Lung (tissue), 12 donors: ENCODE results near the gene EPHA1. TPM values are rescaled to one million over a fixed set of nuclear protein-coding genes. Genes with fewer than 3 reads are reported as not detected.

Source experiments
- ATAC-seq: fragments of 200-7000 bp; cut with Tn5 transposase; one replicate; pipeline ENCODE4 v1.9.1; 2020; ENCODE audit warnings: moderate number of reproducible peaks; ENCODE audit not compliant: insufficient read depth, low FRiP score
- DNase-seq, 3 donors: peaks; one replicate each; pipeline ENCODE4 v3.0.0-alpha.2; 2013 to 2017
- H3K27ac ChIP-seq, 2 donors: one replicate each; pipeline ENCODE4 v1.5.1; 2013; ENCODE audit warnings: mild to moderate bottlenecking in 2 of 2, moderate library complexity in 2 of 2, control low read depth in 1 of 2, inconsistent platforms in 1 of 2, low read depth in 1 of 2, low read length in 1 of 2
- H3K27me3 ChIP-seq, 3 donors: one replicate each; pipeline ENCODE4 v1.5.1; 2013; ENCODE audit warnings: low read length in 2 of 3; ENCODE audit not compliant: control insufficient read depth in 3 of 3, insufficient read depth in 3 of 3
- H3K36me3 ChIP-seq, 4 donors: one replicate each; pipeline ENCODE4 v1.5.1; 2013; ENCODE audit warnings: low read length in 4 of 4, mild to moderate bottlenecking in 1 of 4, moderate library complexity in 1 of 4; ENCODE audit not compliant: control insufficient read depth in 4 of 4, insufficient read depth in 4 of 4
- H3K4me1 ChIP-seq, 5 donors: one replicate each; pipeline ENCODE4 v1.5.1; 2013; ENCODE audit warnings: low read length in 5 of 5, mild to moderate bottlenecking in 2 of 5, moderate library complexity in 1 of 5; ENCODE audit not compliant: control insufficient read depth in 5 of 5, insufficient read depth in 5 of 5
- H3K4me3 ChIP-seq: one replicate; pipeline ENCODE4 v1.5.1; 2013; ENCODE audit warnings: mild to moderate bottlenecking, control low read depth, moderate library complexity
- H3K9ac ChIP-seq, 2 donors: one replicate each; pipeline ENCODE4 v1.5.1; 2013; ENCODE audit warnings: low read length in 2 of 2, control low read depth in 1 of 2; ENCODE audit not compliant: insufficient read depth in 1 of 2
- H3K9me3 ChIP-seq, 4 donors: one replicate each; pipeline ENCODE4 v1.5.1; 2013; ENCODE audit warnings: low read length in 3 of 4, mild to moderate bottlenecking in 1 of 4, moderate library complexity in 1 of 4; ENCODE audit not compliant: control insufficient read depth in 4 of 4, insufficient read depth in 3 of 4
- WGBS, 2 donors: extraction: QIAGEN DNeasy Blood & Tissue Kit; methylation state at CpG; one replicate each; pipeline ENCODE4 v1.1.7; 2013; 5-methylcytosine and 5-hydroxymethylcytosine counted together
- polyA plus RNA-seq, 2 donors: library from polyadenylated mRNA; stranded (reverse); fragments of 200-250 nt; gene quantifications; one replicate each; pipeline ENCODE4 v1.2.1, GENCODE V29; 2013
- total RNA-seq, 2 donors: library from RNA; depleted of rRNA in 1 of 2; stranded (reverse); fragments of >200 nt in 1 of 2; gene quantifications; one replicate each; pipeline ENCODE4 v1.2.1, GENCODE V29; 2014 to 2021
- TF ChIP-seq, protein P1 (sequence below): IDR thresholded peaks from 2 replicates; pipeline ENCODE4 v1.5.1; 2012; ENCODE audit warnings: mild to moderate bottlenecking; ENCODE audit errors: control extremely low read depth, extremely low read depth
- donor health status: control.
- donor health status: control.
- donor health status: Bipolar disorder and iron deficiency.
- donor health status: healthy.
- donor health status: DM: yes; HTN: yes; CAD: no.

EPHA1 gene
- total and polyA plus RNA-seq, 4 donors, result 4.2 to 13.3 (median 5.9) TPM

DNA sequence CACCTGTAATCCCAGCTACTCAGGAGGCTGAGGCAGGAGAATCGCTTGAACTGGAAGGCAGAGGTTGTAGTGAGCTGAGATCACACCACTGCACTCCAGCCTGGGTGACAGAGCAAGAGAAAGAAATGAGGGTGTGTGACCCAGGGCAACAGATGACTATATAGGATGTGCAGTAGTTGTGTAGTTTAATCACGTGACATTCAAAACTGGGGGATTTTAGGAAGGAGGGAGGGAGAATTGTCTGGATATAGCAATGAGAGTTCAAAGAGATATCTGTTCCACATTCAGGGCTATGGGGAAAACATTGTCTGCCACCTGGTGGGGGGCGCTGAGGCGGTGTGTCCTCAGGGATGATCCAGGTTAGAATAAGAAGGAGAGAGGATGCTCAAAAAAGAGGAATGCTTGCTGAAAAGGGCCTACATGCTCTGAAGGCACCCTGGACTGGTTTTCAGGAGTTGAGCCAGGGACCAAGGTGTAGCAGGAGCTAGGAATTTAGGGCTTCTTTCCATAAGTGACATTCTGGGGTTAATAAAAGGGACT is 35.3 kb downstream of the EPHA1 start:
- ATAC-seq (no peak), DNase-seq (no peak)
- H3K9me3 ChIP-seq, result no peaks in the 10 kb centered on the region
- H3K36me3 ChIP-seq, result peaks cover 0 to 2% (median 0%) of the 10 kb centered on the region in 4 donors
- TF ChIP-seq, protein P1, sequence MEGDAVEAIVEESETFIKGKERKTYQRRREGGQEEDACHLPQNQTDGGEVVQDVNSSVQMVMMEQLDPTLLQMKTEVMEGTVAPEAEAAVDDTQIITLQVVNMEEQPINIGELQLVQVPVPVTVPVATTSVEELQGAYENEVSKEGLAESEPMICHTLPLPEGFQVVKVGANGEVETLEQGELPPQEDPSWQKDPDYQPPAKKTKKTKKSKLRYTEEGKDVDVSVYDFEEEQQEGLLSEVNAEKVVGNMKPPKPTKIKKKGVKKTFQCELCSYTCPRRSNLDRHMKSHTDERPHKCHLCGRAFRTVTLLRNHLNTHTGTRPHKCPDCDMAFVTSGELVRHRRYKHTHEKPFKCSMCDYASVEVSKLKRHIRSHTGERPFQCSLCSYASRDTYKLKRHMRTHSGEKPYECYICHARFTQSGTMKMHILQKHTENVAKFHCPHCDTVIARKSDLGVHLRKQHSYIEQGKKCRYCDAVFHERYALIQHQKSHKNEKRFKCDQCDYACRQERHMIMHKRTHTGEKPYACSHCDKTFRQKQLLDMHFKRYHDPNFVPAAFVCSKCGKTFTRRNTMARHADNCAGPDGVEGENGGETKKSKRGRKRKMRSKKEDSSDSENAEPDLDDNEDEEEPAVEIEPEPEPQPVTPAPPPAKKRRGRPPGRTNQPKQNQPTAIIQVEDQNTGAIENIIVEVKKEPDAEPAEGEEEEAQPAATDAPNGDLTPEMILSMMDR, result no peak
- H3K4me3 ChIP-seq, result no peak overlapping the region
- 88 to 90% methylated on average over 4 of the region's 4 CpGs for WGBS, 2 donors
- peaks cover 0 to 4% (median 0%) of the 10 kb centered on the region in 5 donors for H3K4me1 ChIP-seq
- H3K27ac ChIP-seq, result no peak overlapping the region
- H3K9ac ChIP-seq, result no peak overlapping the region
- no peaks in the 10 kb centered on the region for H3K27me3 ChIP-seq

DNA sequence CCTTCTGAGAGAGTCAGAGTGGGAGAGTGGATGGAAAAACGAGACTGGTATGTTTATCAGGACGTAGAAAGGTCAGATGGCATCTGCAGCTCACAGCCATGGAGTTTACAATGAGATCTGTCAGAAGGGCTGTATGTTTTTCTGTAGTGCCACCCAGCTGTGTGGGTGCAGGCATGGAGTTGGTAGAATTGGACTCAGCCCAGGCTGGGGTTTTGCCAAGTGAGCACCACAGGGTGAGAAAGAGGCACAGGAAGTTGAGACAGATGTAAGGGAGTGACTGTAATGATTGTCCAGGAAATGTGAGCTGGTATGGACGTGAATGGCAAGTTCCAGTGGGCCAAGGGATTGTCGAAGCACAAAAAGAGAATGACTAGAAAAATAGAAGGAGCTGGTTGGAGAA is 36.6 kb downstream of the EPHA1 start:
- H3K27ac ChIP-seq, result no peak overlapping the region
- no peaks in the 10 kb centered on the region for H3K36me3 ChIP-seq
- no peaks in the 10 kb centered on the region for H3K9me3 ChIP-seq
- no peak for ATAC-seq
- peaks cover 0 to 4% (median 0%) of the 10 kb centered on the region in 5 donors for H3K4me1 ChIP-seq
- no peak overlapping the region for H3K4me3 ChIP-seq
- WGBS, 2 donors, result 19 to 31% methylated on average over 4 of the region's 4 CpGs
- H3K27me3 ChIP-seq, result no peaks in the 10 kb centered on the region
- no peak overlapping the region for H3K9ac ChIP-seq
- TF ChIP-seq, protein P1, result no peak
- DNase-seq, result peak in 1 of 3 donors; percentile 10

DNA sequence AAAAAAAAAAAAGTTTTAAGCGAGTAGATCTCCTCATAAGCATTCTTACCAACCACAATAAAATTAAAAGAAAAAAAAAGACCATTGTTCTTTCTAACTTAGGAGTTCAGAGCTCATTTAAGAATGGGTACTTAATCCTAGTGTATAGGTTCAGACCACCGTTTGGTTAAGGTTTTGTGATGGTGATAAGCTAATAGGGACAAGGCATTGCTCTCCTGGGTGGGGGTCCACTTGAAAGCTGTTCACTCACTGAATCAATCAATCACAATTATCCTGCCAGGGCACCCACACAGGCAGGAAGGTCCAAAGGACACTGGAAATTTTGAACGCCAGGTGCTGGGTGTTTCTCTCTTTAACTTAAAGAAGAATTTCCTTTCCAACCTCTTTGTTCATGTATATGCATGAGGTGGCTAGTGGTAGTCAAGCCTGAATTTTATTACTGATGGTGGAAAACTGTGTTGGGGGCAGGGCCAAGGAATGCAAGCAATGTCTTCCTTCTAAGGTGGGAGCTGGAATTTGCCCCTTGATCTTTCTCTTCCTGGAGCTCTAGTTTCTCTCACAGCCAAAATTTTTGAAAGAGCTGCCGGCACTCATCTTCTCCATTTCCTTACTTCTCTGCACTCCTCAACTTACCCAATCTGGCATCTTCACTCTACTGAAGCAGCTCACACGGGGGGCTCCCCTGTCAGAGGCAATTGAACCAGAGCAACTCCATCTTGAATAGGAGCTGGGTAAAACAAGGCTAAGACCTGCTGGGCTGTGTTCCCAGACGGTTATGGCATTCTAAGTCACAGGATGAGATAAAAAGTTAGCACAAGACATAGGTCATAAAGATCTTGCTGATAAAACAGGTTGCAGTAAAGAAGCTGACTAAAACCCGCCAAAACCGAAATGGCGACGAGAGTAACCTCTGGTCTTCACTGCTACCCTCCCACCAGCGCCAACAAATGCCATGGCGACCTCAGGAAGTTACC is 38.7 kb downstream of the EPHA1 start:
- DNase-seq (no peak), ATAC-seq (no peak)
- TF ChIP-seq, protein P1, result no peak
- Histone ChIP-seq H3K27me3 (peaks cover 0 to 11% (median 6%) of the 10 kb centered on the region in 3 donors), H3K36me3 (no peaks in the 10 kb centered on the region), H3K9me3 (no peaks in the 10 kb centered on the region), H3K9ac (no peak overlapping the region), H3K27ac (no peak overlapping the region), H3K4me3 (no peak overlapping the region), H3K4me1 (peaks cover 0 to 4% (median 0%) of the 10 kb centered on the region in 5 donors)
- WGBS, 2 donors, result 82 to 90% methylated on average over 12 of the region's 12 CpGs
